Endothelial cell of umbilical vein (primary cell): ENCODE measurements around the gene BANK1. TPM values are rescaled to one million over a fixed set of nuclear protein-coding genes. Genes with fewer than 3 reads are reported as not detected.

Source experiments
- BruUV-seq: library from RNA; stranded (reverse); fragments of 400-500 nt; replicated peaks from 2 replicates; lab custom pipeline; 2021; lab: Mats Ljungman, UMichigan
- CTCF ChIA-PET: fragments of 300-600, 350-600 bp; sonication (Branson Sonifier 250); formaldehyde crosslinking; loops from one replicate; lab custom pipeline; 2021; ENCODE audit warnings: antibody characterized with exemption, inconsistent platforms; lab: Charles Lee
- POLR2A ChIA-PET: fragments of 300-600, 350-600 bp; sonication (Branson Sonifier 250); formaldehyde crosslinking; loops from one replicate; lab custom pipeline; 2021; ENCODE audit warnings: antibody characterized with exemption, inconsistent platforms; lab: Charles Lee
- DNase-seq: peaks from one replicate; pipeline ENCODE4 v3.0.0-alpha.2; 2011; ENCODE audit warnings: low read depth, low spot score
- FAIRE-seq: peaks from 2 replicates; lab custom pipeline; 2011; peaks lifted over from hg19 to GRCh38; lab: Jason Lieb, UNC
- H2AFZ ChIP-seq: 2 replicates; pipeline ENCODE4 v1.6.0; 2012; ENCODE audit warnings: low read depth, low read length, control low read depth, inconsistent platforms
- H3K27ac ChIP-seq: 2 replicates; pipeline ENCODE4 v1.5.1; 2011; ENCODE audit warnings: low read depth, mild to moderate bottlenecking, control low read depth, low read length, moderate library complexity; ENCODE audit not compliant: insufficient read depth
- H3K27me3 ChIP-seq, 2 experiments: 2 replicates each; pipeline versions ENCODE4 v1.6.0 to v1.6.1; 2011; ENCODE audit warnings: low read length in 2 of 2, mixed read lengths in 1 of 2; ENCODE audit not compliant: control insufficient read depth in 2 of 2, insufficient read depth in 2 of 2
- H3K36me3 ChIP-seq, 2 experiments: 2 replicates in 1 of 2; 3 replicates in 1 of 2; pipeline ENCODE4 v1.5.1; 2011; ENCODE audit warnings: low read length in 2 of 2, mild to moderate bottlenecking in 1 of 2, moderate library complexity in 1 of 2; ENCODE audit not compliant: control insufficient read depth in 2 of 2, insufficient read depth in 2 of 2; ENCODE audit errors: extremely low read depth in 1 of 2
- H3K4me1 ChIP-seq: 3 replicates; pipeline ENCODE4 v1.5.1; 2011; ENCODE audit warnings: mild to moderate bottlenecking, low read length; ENCODE audit not compliant: control insufficient read depth, insufficient read depth; ENCODE audit errors: extremely low read depth
- H3K4me2 ChIP-seq: 2 replicates; pipeline ENCODE4 v1.6.1; 2011; ENCODE audit warnings: low read length, control low read depth, mixed read lengths; ENCODE audit not compliant: insufficient read depth
- H3K4me3 ChIP-seq, 3 experiments: fragments of 200-600 bp in 1 of 3; sonication (generic), shearing (Covaris generic) in 1 of 3; replicated peaks in 1 of 3; 2 replicates each; pipeline ENCODE4 v1.5.1; 2011 to 2016; ENCODE audit warnings: control low read depth in 3 of 3, low read length in 3 of 3, mild to moderate bottlenecking in 2 of 3, inconsistent platforms in 1 of 3, low read depth in 1 of 3, moderate library complexity in 1 of 3; ENCODE audit not compliant: insufficient read depth in 1 of 3
- H3K79me2 ChIP-seq: 2 replicates; pipeline ENCODE4 v1.6.0; 2012; ENCODE audit warnings: low read length, inconsistent platforms; ENCODE audit not compliant: control insufficient read depth, insufficient read depth
- H3K9ac ChIP-seq: replicated peaks from 2 replicates; pipeline ENCODE3; 2011; ENCODE audit warnings: low read length, control low read depth; ENCODE audit not compliant: insufficient read depth; ENCODE audit errors: extremely low read depth
- H3K9me1 ChIP-seq: replicated peaks from 3 replicates; pipeline ENCODE4 v1.6.0; 2011; ENCODE audit warnings: mild to moderate bottlenecking, low read length; ENCODE audit not compliant: control insufficient read depth, insufficient read depth; ENCODE audit errors: extremely low read depth
- H3K9me3 ChIP-seq: replicated peaks from 2 replicates; pipeline ENCODE4 v1.5.1; 2012; ENCODE audit warnings: low read length, inconsistent platforms; ENCODE audit not compliant: control insufficient read depth, insufficient read depth
- H4K20me1 ChIP-seq: replicated peaks from 2 replicates; pipeline ENCODE3; 2011; ENCODE audit warnings: mild to moderate bottlenecking, low read length; ENCODE audit not compliant: control insufficient read depth, insufficient read depth; ENCODE audit errors: extremely low read depth
- CTCF ChIP-seq, 2 donors: IDR thresholded peaks; 1 replicate in 1 of 2; 2 replicates in 1 of 2; pipeline ENCODE4 v1.5.1; 2011; ENCODE audit warnings: low read length in 2 of 2, mild to moderate bottlenecking in 2 of 2, moderate library complexity in 2 of 2, control low read depth in 1 of 2, inconsistent platforms in 1 of 2, low read depth in 1 of 2; ENCODE audit not compliant: insufficient read depth in 1 of 2; ENCODE audit errors: extremely low read depth in 1 of 2
- EZH2 ChIP-seq: IDR thresholded peaks from 2 replicates; pipeline ENCODE4 v1.6.1; 2012; ENCODE audit warnings: borderline replicate concordance, low read depth, mild to moderate bottlenecking, moderate library complexity, low read length, inconsistent platforms; ENCODE audit not compliant: severe bottlenecking
- FOS ChIP-seq: IDR thresholded peaks from 2 replicates; pipeline ENCODE4 v1.6.1; 2011; ENCODE audit warnings: mild to moderate bottlenecking, low read length, moderate library complexity, borderline replicate concordance; ENCODE audit not compliant: insufficient read depth
- GATA2 ChIP-seq: IDR thresholded peaks from 2 replicates; pipeline ENCODE4 v1.7.0; 2011; ENCODE audit warnings: low read depth, mild to moderate bottlenecking, moderate library complexity, mixed read lengths, low read length; ENCODE audit not compliant: insufficient read length, insufficient read depth
- JUN ChIP-seq: IDR thresholded peaks from 2 replicates; pipeline ENCODE4 v1.6.1; 2011; ENCODE audit warnings: borderline replicate concordance, low read depth; ENCODE audit not compliant: insufficient read length, insufficient read depth
- MAX ChIP-seq: IDR thresholded peaks from 2 replicates; pipeline ENCODE4 v1.6.1; 2011; ENCODE audit not compliant: insufficient read depth, insufficient read length
- MYC ChIP-seq: IDR thresholded peaks from one replicate; pipeline ENCODE4 v1.6.1; 2011; ENCODE audit warnings: mild to moderate bottlenecking, low read depth, low read length
- POLR2A ChIP-seq: IDR thresholded peaks from 2 replicates; pipeline ENCODE4 v1.6.1; 2012; ENCODE audit warnings: low read depth, mild to moderate bottlenecking, control low read depth, low read length
- POLR2AphosphoS5 ChIP-seq: IDR thresholded peaks from 2 replicates; pipeline ENCODE4 v1.6.1; 2012; ENCODE audit warnings: low read depth, mild to moderate bottlenecking, control low read depth, low read length, moderate library complexity; ENCODE audit not compliant: insufficient read depth
- dilution Hi-C: fragments of 300-500 bp; cut with MboI; formaldehyde crosslinking; loops from one replicate; pipeline ENCODE4 v1.15.0; 2019; ENCODE audit warnings: low sequenced_read_pairs; ENCODE audit not compliant: extremely low pct_ligation_motif_present
- intact Hi-C: fragments of 100-400 bp; cut with micrococcal nuclease; formaldehyde crosslinking; loops from one replicate; pipeline ENCODE4 v1.10.0; 2022
- polyA plus RNA-seq, 4 experiments: library from polyadenylated mRNA; depleted of rRNA in 3 of 4; stranded (reverse) in 3 of 4; unstranded in 1 of 4; fragments of >200 nt; gene quantifications; 2 replicates each; pipeline versions ENCODE4 v1.2.1 to v1.2.3, GENCODE V29; 2011 to 2012; ENCODE audit warnings: missing spikeins in 1 of 4
- total RNA-seq: library from RNA; stranded (reverse); gene quantifications from 2 replicates; pipeline ENCODE4 v1.2.3, GENCODE V29; 2021

The BANK1 gene
- total and polyA plus RNA-seq, 2 donors (not counting 3 experiments of a cell fraction or from before 2014, with no cell fraction given): 0.29 to 0.32 TPM

- intact Hi-C loops (no loop called here), dilution Hi-C loops (no loop called here)
- Histone ChIP-seq H3K9me3 (no peaks in the 10 kb centered on the region), H3K27me3 (no peaks in the 10 kb centered on the region), H3K4me1 (peaks cover 5% of the 10 kb centered on the region), H4K20me1 (no peaks in the 10 kb centered on the region), H3K27ac (no peak overlapping the region), H3K9ac (no peak overlapping the region), H3K36me3 (no peaks in the 10 kb centered on the region), H3K79me2 (no peaks in the 10 kb centered on the region), H3K9me1 (no peaks in the 10 kb centered on the region), H3K4me3 (no peak overlapping the region), H2AFZ (no peak overlapping the region), H3K4me2 (no peak overlapping the region)
- TF ChIP-seq JUN (no peak), MAX (no peak), MYC (no peak), CTCF (IDR thresholded peaks at IDR 0.05; ENCODE audit: extremely low read depth in 1 of 2, insufficient read depth in 1 of 2, low read depth in 1 of 2, low read length in 2 of 2) (no peak), POLR2A (no peak), FOS (no peak), POLR2AphosphoS5 (no peak), GATA2 (no peak), EZH2 (no peak)
- CTCF ChIA-PET: no interaction called here
- no TSS peak for BruUV-seq
- POLR2A ChIA-PET: no interaction called here
- FAIRE-seq (no peak), DNase-seq (no peak)
Observed at GRCh38 chr4:101865501-101866062, 75.1 kb downstream of the BANK1 start.
